Neuronal stem cell (in vitro differentiated cells): ENCODE results near the gene PAK5.

Experiments
- DNase-seq: peaks from one replicate; pipeline ENCODE4 v3.0.0-alpha.2; 2013; ENCODE audit warnings: low spot score
- H2AFZ ChIP-seq: one replicate; pipeline ENCODE4 v1.6.1; 2013; ENCODE audit warnings: mild to moderate bottlenecking, low read length, inconsistent platforms
- H2AK5ac ChIP-seq: 2 replicates; pipeline ENCODE4 v1.6.1; 2013; ENCODE audit warnings: low read depth, mild to moderate bottlenecking, inconsistent platforms, low read length, moderate library complexity, mixed read lengths
- H2BK120ac ChIP-seq: 2 replicates; pipeline ENCODE4 v1.6.1; 2013; ENCODE audit warnings: low read depth, mild to moderate bottlenecking, inconsistent platforms, low read length, moderate library complexity, mixed read lengths
- H2BK12ac ChIP-seq: one replicate; pipeline ENCODE4 v1.6.1; 2013; ENCODE audit warnings: low read length, inconsistent platforms
- H2BK15ac ChIP-seq: 2 replicates; pipeline ENCODE4 v1.6.1; 2013; ENCODE audit warnings: mild to moderate bottlenecking, low read length, inconsistent platforms, mixed read lengths
- H2BK5ac ChIP-seq: one replicate; pipeline ENCODE4 v1.6.1; 2013; ENCODE audit warnings: inconsistent platforms, mild to moderate bottlenecking, low read length, moderate library complexity
- H3K14ac ChIP-seq: one replicate; pipeline ENCODE4 v1.6.1; 2013; ENCODE audit warnings: low read length, inconsistent platforms
- H3K18ac ChIP-seq: 2 replicates; pipeline ENCODE4 v1.6.1; 2013; ENCODE audit warnings: low read length, inconsistent platforms
- H3K23ac ChIP-seq: 2 replicates; pipeline ENCODE4 v1.6.1; 2013; ENCODE audit warnings: low read depth, mild to moderate bottlenecking, mixed read lengths, low read length, inconsistent platforms; ENCODE audit not compliant: poor library complexity
- H3K27ac ChIP-seq: replicated peaks from 3 replicates; pipeline ENCODE4 v1.5.1; 2013; ENCODE audit warnings: low read length, inconsistent platforms
- H3K27me3 ChIP-seq, 3 experiments: 2 replicates each; pipeline ENCODE4 v1.6.1; 2013; ENCODE audit warnings: low read length in 3 of 3, mild to moderate bottlenecking in 2 of 3, inconsistent platforms in 1 of 3, low read depth in 1 of 3, mixed read lengths in 1 of 3, moderate library complexity in 1 of 3; ENCODE audit not compliant: control insufficient read depth in 3 of 3, insufficient read depth in 3 of 3
- H3K36me3 ChIP-seq, 2 donors: replicated peaks in 1 of 2; 2 replicates each; pipeline ENCODE4 v1.6.1; 2013; ENCODE audit warnings: low read length in 2 of 2; ENCODE audit not compliant: control insufficient read depth in 2 of 2, insufficient read depth in 2 of 2
- H3K4ac ChIP-seq: 2 replicates; pipeline ENCODE4 v1.6.1; 2013; ENCODE audit warnings: inconsistent platforms, mild to moderate bottlenecking, low read length, moderate library complexity
- H3K4me1 ChIP-seq, 2 donors: 1 replicate in 1 of 2; 2 replicates in 1 of 2; pipeline ENCODE4 v1.6.1; 2013; ENCODE audit warnings: low read length in 2 of 2, low read depth in 1 of 2; ENCODE audit not compliant: control insufficient read depth in 2 of 2, insufficient read depth in 1 of 2
- H3K4me2 ChIP-seq: one replicate; pipeline ENCODE4 v1.6.1; 2013; ENCODE audit warnings: mild to moderate bottlenecking, low read length, inconsistent platforms; ENCODE audit not compliant: insufficient read depth, poor library complexity, severe bottlenecking
- H3K4me3 ChIP-seq, 2 donors: 2 replicates each; pipeline ENCODE4 v1.5.1; 2013; ENCODE audit warnings: low read length in 2 of 2, mild to moderate bottlenecking in 2 of 2, inconsistent platforms in 1 of 2, moderate library complexity in 1 of 2
- H3K79me1 ChIP-seq: one replicate; pipeline ENCODE4 v1.6.1; 2013; ENCODE audit warnings: low read depth, mild to moderate bottlenecking, inconsistent platforms, low read length, moderate library complexity
- H3K9ac ChIP-seq: one replicate; pipeline ENCODE4 v1.6.1; 2013; ENCODE audit warnings: mild to moderate bottlenecking, low read depth, low read length, inconsistent platforms; ENCODE audit not compliant: poor library complexity
- H3K9me3 ChIP-seq, 2 donors: replicated peaks in 1 of 2; 2 replicates each; pipeline versions ENCODE3 to v1.6.1; 2013; ENCODE audit warnings: low read length in 2 of 2, mild to moderate bottlenecking in 2 of 2, inconsistent platforms in 1 of 2, low read depth in 1 of 2, mixed read lengths in 1 of 2, moderate library complexity in 1 of 2; ENCODE audit not compliant: control insufficient read depth in 2 of 2, insufficient read depth in 1 of 2
- H4K8ac ChIP-seq: one replicate; pipeline ENCODE4 v1.6.1; 2013; ENCODE audit warnings: low read depth, mild to moderate bottlenecking, inconsistent platforms, low read length, moderate library complexity
- H4K91ac ChIP-seq: one replicate; pipeline ENCODE4 v1.6.1; 2013; ENCODE audit warnings: low read length, low read depth, mild to moderate bottlenecking, inconsistent platforms; ENCODE audit not compliant: poor library complexity
- WGBS, 2 donors: extraction: QIAGEN DNeasy Blood & Tissue Kit; methylation state at CpG; one replicate each; pipeline ENCODE4 v1.1.7; 2013; ENCODE audit warnings: missing lambda C conversion rate in 2 of 2, mixed read lengths in 1 of 2; ENCODE audit not compliant: insufficient read length in 2 of 2, insufficient replicate concordance in 1 of 2; ENCODE audit errors: extremely low coverage in 2 of 2; 5-methylcytosine and 5-hydroxymethylcytosine counted together

The PAK5 gene

GRCh38 chr20:9663423-9663822 lies 175.5 kb downstream of the PAK5 start:
- no peak overlapping the region for H3K23ac ChIP-seq
- no peaks in the 10 kb centered on the region for H3K4me1 ChIP-seq
- H3K79me1 ChIP-seq = no peaks in the 10 kb centered on the region
- H3K4me3 ChIP-seq = no peak overlapping the region
- H2AK5ac ChIP-seq = no peak overlapping the region
- no CpG with 5 or more reads among the region's 3 CpGs for WGBS, 2 donors
- no peak overlapping the region for H3K4me2 ChIP-seq
- no peak overlapping the region for H3K27ac ChIP-seq
- no peak overlapping the region for H4K91ac ChIP-seq
- H3K18ac ChIP-seq = no peak overlapping the region
- no peak overlapping the region for H3K14ac ChIP-seq
- no peak overlapping the region for H3K4ac ChIP-seq
- no peak overlapping the region for H3K9ac ChIP-seq
- no peak overlapping the region for H2BK120ac ChIP-seq
- H2BK12ac ChIP-seq = no peak overlapping the region
- H4K8ac ChIP-seq = no peak overlapping the region
- no peak overlapping the region for H2BK15ac ChIP-seq
- H2BK5ac ChIP-seq = no peak overlapping the region
- no peaks in the 10 kb centered on the region for H3K27me3 ChIP-seq
- H2AFZ ChIP-seq = no peak overlapping the region
- H3K36me3 ChIP-seq = no peaks in the 10 kb centered on the region
- DNase-seq = no peak
- H3K9me3 ChIP-seq = no peaks in the 10 kb centered on the region

DNA sequence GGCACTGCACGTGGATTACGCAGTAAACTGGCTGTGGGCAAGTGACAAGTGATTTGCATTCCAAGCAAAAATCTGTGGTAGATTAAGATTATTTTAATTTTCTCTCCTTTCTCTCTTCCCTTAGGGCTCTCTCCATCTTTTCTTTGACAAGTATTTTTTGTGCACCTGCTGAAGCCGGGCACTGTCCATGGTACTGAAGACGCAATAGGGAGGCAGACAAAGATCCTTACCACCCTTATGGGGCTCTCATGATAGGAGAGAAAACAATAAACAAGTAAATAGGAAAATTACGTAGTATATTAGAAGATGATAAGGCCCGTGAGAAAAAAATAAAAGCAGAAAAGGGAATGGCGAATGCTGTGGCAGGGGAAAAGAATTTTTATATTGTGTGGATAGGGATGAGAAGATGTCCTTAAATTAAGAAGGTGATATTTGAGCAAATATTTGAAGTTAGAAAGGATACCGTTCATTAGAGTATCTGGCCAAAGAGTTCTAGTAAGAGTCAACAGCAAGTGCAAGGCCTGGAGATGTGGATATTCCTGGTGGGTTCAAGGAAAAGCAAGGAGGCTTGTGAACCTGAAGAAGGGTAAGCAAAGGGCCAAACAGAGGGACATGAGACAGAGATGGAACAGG lies 178.5 kb downstream of the PAK5 start:
- H4K8ac ChIP-seq = no peak overlapping the region
- peak; percentile 57 for DNase-seq
- no peak overlapping the region for H3K23ac ChIP-seq
- no peak overlapping the region for H3K9ac ChIP-seq
- no peak overlapping the region for H2BK15ac ChIP-seq
- H3K4ac ChIP-seq = no peak overlapping the region
- H3K27me3 ChIP-seq = peaks cover 0 to 2% (median 0%) of the 10 kb centered on the region in 3 experiments
- H3K18ac ChIP-seq = no peak overlapping the region
- H3K14ac ChIP-seq = no peak overlapping the region
- no peaks in the 10 kb centered on the region for H3K36me3 ChIP-seq
- no peak overlapping the region for H3K27ac ChIP-seq
- 100% methylated on average over 3 of the region's 8 CpGs; no CpG with 5 or more reads in 1 of the 2 donors for WGBS, 2 donors
- no peak overlapping the region for H2BK12ac ChIP-seq
- no peak overlapping the region for H2AFZ ChIP-seq
- no peaks in the 10 kb centered on the region for H3K9me3 ChIP-seq
- no peak overlapping the region for H4K91ac ChIP-seq
- H2AK5ac ChIP-seq = no peak overlapping the region
- H3K4me2 ChIP-seq = no peak overlapping the region
- H2BK120ac ChIP-seq = no peak overlapping the region
- H3K4me3 ChIP-seq = no peak overlapping the region
- no peaks in the 10 kb centered on the region for H3K4me1 ChIP-seq
- H3K79me1 ChIP-seq = no peaks in the 10 kb centered on the region
- H2BK5ac ChIP-seq = no peak overlapping the region

DNA sequence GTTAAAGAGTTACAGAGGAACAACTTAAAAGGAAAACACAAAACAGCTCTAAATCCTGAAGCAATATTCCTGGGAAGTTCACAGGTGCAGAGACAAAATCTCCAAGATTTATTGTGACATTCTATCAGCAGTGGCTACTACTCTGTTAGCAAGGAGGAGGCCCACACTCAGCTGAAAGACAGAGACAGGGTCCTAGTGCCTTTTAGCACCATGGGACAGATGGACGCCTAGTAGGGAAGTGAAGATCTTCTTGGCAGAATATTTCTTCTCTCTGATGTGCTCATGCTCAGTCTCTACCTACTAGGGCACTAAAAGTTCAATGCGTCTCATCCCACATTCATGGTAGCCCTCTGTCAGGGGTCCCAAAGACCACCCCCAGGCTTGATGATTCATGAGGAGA lies 191.1 kb downstream of the PAK5 start:
- Histone ChIP-seq H2BK12ac (no peak overlapping the region), H3K4me1 (no peaks in the 10 kb centered on the region), H2BK120ac (no peak overlapping the region), H3K27me3 (no peaks in the 10 kb centered on the region), H2BK15ac (no peak overlapping the region), H3K36me3 (no peaks in the 10 kb centered on the region), H3K14ac (no peak overlapping the region), H3K23ac (no peak overlapping the region), H3K79me1 (no peaks in the 10 kb centered on the region), H4K8ac (no peak overlapping the region), H3K9ac (no peak overlapping the region), H3K4ac (no peak overlapping the region), H2BK5ac (no peak overlapping the region), H3K4me3 (no peak overlapping the region), H3K4me2 (no peak overlapping the region), H2AFZ (no peak overlapping the region), H3K27ac (no peak overlapping the region), H3K9me3 (no peaks in the 10 kb centered on the region), H2AK5ac (no peak overlapping the region), H4K91ac (no peak overlapping the region), H3K18ac (no peak overlapping the region)
- DNase-seq = no peak
- WGBS, 2 donors = no CpG with 5 or more reads among the region's 2 CpGs

GRCh38 chr20:9646375-9646774 lies 192.5 kb downstream of the PAK5 start:
- Histone ChIP-seq H2BK15ac (no peak overlapping the region), H2BK12ac (no peak overlapping the region), H3K27me3 (no peaks in the 10 kb centered on the region), H3K4me1 (no peaks in the 10 kb centered on the region), H3K9ac (no peak overlapping the region), H3K4me3 (no peak overlapping the region), H2AFZ (no peak overlapping the region), H3K4me2 (no peak overlapping the region), H3K14ac (no peak overlapping the region), H3K36me3 (no peaks in the 10 kb centered on the region), H3K4ac (no peak overlapping the region), H3K23ac (no peak overlapping the region), H3K79me1 (no peaks in the 10 kb centered on the region), H3K18ac (no peak overlapping the region), H4K91ac (no peak overlapping the region), H4K8ac (no peak overlapping the region), H2BK120ac (no peak overlapping the region), H3K9me3 (no peaks in the 10 kb centered on the region), H3K27ac (no peak overlapping the region), H2AK5ac (no peak overlapping the region), H2BK5ac (no peak overlapping the region)
- DNase-seq = no peak
- WGBS, 2 donors = no CpG with 5 or more reads among the region's 3 CpGs
